SK-N-MC (cell line): ENCODE results near the gene UGP2.

Experiments
- EZH2 ChIP-seq: fragments of 200-600 bp; sonication (generic); IDR thresholded peaks from one replicate; pipeline ENCODE4 v1.6.1; 2017; ENCODE audit warnings: antibody characterized with exemption
- POLR2AphosphoS5 ChIP-seq: IDR thresholded peaks from 2 replicates; pipeline ENCODE4 v1.6.1; 2012; ENCODE audit warnings: mild to moderate bottlenecking, low read depth, low read length, borderline replicate concordance

- TF ChIP-seq POLR2AphosphoS5 (no peak), EZH2 (no peak)
Measured at GRCh38 chr2:63853527-63854310, 12.0 kb downstream of the UGP2 start.
